HG02678 (cell line): ENCODE data around the gene NOC2L.

Experiments used
- ATAC-seq: cut with Tn5 transposase; IDR thresholded peaks from one replicate; pipeline ENCODE4 v1.9.1; 2021; ENCODE audit warnings: mild to moderate bottlenecking, moderate library complexity; ENCODE audit not compliant: unreplicated experiment

Gene NOC2L

GRCh38 chr1:932776-933602 lies 26.1 kb downstream of the NOC2L start:
- ATAC-seq: no peak

DNA sequence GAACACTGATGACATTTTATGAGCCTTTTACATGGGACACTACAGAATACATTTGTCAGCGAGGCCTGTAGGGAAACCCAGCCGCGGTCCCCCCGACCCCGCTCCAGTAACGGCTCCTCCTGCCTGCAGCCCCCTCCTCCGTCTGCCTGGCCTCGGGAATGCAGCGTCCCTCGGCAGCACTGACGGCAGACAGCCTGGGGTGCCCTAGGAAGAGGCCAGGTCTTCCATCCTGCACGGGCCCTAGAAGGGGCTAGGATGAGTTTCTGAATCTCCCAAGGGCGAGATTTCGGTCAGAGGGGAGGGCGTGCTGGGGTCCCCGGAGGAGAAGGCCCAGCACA lies 26.9 kb downstream of the NOC2L start:
- ATAC-seq: no peak

- no peak for ATAC-seq
These were observed 27.5 kb downstream of the NOC2L start for GRCh38 chr1:931380-932172.

- ATAC-seq: no peak
These were observed 28.4 kb downstream of the NOC2L start for GRCh38 chr1:930633-931138.

GRCh38 chr1:929712-930632 lies 29.1 kb downstream of the NOC2L start:
- no peak for ATAC-seq

DNA sequence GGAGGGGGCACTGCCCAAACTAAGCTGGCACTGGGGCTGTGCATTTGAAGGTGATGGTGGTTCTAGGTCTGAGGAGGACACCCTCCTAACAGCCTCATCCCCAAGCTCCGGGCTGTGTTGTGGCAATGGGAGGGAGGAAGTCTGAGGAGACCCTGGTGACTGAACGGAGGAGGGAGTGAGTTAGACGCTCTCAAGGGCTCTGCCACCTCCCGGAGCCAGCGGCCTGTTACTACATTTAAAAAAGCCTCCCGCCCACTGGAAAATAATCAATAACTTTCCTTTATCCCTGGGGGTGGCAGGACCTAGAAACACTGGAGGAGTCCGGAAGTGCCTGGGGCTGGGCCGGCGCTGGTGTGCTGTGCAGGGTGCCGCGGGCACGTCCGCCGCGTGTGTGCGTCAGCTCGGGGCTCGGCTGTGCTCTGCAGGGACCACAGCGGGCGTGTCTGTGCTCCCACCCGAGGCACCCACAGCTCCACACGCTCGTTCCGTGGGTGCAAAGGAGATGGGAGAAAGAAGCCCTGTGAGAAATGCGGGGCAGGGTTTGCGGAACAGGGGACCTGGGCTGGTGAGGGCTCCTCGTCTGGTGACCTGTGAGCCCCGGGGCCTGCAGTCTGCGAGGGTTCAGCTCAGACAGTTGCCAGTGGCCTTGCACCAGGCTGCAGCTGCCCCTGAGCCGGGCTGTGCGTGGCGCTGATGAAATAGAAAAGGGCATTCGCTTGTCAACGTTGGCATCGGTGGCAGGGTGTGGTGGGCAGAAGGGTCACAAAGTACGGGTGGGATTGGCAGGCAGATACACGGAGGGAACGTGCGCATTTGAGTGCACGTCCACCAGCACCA lies 30.0 kb downstream of the NOC2L start:
- no peak for ATAC-seq

DNA sequence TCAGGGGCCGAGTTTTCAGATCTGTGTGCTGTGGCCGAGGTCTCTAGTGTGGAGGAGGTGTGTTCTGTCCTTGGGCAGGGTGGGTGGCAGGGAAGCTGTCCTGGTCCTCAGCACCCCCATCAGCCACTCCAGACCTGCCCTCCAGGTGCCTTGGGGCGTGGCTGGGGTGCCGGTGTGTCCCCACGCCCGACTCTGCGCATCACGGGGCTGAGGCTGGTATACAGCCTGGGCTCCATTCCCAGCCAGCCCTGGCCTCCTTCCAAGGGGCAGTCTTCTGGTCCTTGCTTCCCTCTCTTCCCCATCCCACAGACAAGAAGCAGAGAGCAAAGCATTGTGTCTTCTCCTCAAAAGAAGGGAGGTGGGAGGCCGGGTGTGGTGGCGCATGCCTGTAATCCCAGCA lies 31.3 kb downstream of the NOC2L start:
- ATAC-seq: no peak

DNA sequence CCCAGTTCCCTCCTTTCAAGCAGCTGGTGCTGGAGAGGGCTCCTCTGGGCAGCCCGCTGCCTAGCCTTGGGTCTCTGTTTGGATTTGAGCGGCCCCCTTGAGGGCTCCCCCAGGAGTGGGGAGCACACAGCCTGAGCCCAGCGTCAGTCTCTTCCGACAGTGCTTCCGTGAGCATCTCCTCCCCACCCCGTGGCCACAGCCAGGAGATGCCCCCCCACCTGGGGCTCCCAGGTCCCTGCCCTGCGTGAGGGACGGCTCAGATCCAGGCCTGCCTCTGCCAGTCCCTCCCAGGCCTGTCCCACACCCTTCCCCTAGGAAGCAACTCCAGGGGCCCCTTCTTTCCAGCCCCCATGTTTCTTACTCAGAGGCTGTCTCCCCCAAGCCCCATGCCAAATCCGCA lies 31.8 kb downstream of the NOC2L start:
- no peak for ATAC-seq

DNA sequence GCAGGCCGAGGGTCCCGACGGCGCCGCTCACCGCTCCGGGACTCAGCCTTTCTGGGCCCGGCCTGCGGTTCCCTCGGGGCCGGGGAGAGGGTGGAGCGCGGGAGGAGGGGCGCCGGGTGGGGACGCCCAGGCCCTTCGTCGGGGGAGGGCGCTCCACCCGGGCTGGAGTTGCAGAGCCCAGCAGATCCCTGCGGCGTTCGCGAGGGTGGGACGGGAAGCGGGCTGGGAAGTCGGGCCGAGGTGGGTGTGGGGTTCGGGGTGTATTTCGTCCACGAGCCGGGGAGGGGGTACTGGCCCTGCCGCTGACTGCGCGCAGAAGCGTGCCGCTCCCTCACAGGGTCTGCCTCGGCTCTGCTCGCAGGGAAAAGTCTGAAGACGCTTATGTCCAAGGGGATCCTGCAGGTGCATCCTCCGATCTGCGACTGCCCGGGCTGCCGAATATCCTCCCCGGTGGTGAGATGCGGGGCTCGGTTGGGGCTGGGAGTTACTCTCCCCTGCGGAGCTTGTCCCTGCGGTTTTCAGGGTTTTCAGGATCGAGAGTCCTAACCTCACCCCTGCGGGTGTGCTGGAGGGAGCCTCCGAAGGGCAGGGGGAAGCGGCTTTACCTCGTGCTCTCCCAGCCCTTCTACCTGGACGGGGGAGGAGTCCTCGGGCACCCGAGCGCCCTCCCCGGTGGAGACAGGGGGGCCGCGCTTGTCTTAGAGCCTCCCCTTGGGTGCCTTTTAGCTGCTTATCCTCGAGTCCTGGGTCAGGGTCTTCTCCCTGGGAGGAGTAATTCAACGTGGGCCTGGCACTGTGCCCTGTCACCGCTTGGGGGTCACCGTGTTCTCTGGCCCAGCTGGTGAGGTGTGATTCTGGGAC lies 33.3 kb downstream of the NOC2L start:
- no peak for ATAC-seq

- no peak for ATAC-seq
These were observed 34.1 kb downstream of the NOC2L start for GRCh38 chr1:924656-925560.

GRCh38 chr1:923991-924655 lies 34.9 kb downstream of the NOC2L start:
- no peak for ATAC-seq

DNA sequence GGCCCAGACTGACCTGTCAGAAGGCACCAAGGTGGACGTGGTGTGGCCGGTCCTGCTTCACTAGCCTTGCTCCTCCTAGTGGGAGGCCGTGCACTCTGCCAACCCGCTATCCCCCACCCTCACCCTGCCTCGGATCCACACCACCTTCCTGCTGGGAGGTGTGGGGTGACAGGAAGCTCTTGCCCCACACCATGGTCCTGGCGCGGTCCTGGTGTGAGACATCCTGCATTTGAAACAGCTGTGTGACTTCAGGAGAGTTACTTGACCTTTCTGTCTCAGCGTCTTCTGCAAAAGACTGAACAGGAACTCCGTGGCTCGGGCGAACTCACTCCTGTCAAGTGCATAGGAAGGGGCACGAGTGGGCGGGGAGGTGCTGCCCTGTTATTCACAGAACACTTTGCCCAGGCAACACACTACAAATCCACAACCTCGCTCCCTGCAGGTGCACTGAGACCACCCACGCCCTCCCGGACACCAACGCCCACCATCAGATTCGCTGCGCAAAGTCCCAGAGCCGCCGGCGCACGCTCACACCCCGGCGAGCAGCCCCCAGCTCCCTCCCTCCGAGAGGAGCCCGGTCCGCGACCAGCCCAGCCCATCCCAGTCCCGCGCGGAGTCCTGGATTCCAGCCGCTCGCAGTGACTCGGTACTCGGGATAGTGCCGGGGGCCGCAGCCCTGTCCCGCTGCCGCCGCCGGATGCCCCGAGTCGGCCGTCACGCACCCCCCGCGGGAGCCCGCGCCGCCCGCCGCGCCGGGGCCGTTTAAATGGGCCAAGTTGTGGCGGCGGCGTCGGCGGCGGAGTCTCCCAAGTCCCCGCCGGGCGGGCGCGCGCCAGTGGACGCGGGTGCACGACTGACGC lies 35.7 kb downstream of the NOC2L start, which contains the start of gene SAMD11:
SAMD11 (plus strand) TSS at position 793 of the 860 bp plus-strand sequence. CDS start 509 bp downstream, outside the sequence.
- ATAC-seq: no peak

- ATAC-seq: no peak
These were observed 37.8 kb downstream of the NOC2L start for GRCh38 chr1:921011-921837.

DNA sequence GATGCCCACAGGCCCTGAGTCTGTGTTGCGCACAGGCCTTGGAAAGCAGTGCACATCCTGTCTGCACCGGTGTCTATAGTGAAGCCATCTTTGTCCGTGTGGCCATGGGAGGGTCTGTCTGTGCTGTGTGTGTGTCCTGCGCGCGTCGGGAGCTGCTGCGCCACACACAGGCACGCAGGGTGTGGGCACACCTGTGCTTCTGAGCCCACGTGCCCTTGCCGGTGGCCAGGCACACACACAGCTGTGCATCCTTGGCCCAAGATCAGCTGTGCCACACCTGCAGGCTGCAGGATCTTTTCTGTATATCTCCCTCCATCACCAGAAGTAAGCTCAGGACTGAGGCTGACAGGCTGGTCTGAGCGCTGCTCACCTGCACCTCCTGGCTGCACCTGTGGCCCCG lies 38.5 kb downstream of the NOC2L start:
- ATAC-seq: no peak

DNA sequence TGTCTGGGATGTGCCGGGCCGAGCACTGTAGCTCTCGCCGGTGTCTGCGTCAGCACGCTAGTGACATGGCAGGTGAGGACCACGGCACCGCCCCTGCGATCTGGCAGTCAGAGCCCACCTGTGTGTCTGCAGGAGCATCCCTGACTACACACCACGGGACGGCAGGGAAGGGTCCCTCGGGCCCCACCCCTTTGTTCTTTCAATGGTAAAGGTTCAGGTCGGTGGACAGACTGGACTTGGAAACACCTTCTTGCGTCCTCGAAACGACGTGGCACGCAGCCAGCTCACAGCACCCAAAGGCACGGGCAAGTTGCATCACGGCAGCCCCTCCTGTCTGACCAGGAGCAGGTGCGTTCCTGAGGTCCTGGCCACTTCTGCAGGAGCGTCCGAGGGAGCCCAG lies 39.0 kb downstream of the NOC2L start:
- no peak for ATAC-seq
